ENCODE measurements around the gene SLC1A5.

DNA sequence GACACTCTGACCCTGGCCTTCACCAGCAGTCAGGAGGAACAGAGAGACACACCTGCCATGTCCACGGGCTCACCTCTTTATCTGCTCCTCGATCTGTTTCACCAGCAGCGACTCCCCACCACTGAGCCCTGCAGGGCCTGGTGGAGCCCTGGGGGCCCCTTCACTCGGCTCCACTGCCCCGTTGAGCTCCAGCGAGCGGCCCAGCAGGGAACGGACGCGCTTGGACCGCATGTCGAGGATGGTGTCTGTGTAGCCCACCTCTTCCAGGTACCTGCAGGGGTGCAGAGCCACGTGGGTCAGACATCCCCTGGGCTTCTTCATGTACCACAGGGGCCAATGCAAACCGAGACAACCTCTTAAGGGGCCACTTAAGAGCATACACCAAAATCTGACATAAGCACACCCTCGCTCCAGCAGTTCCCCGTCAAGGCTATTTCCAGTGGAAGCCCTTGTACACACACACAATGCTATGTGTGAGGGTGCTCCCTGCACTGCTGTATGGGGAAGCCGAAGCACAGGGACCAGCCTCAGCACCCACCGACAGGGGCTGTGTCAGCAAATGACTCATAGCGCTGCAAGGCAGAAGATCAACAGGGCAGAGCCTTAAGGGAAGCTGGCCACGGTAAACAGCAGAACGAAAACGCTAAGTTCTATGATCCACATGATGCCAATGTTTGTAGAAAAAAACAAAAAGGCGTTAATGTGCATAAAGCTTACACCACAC, 55.3 kb downstream of the SLC1A5 start:
- TF ChIP-seq POLR2AphosphoS5 (IDR thresholded peaks at IDR 0.05) (no peak), CTCF (IDR thresholded peaks at IDR 0.05) (no peak), POLR2A (IDR thresholded peaks at IDR 0.05) (no peak)

Measured in prostate gland (tissue), 2 donors.